Calu3 (cell line): ENCODE results near the gene TNFAIP8L3. TPM values are rescaled to one million over a fixed set of nuclear protein-coding genes. Genes with fewer than 3 reads are reported as not detected.
A peak's percentile ranks its signal among the peaks of the same experiment; 100 is the strongest.

Experiments used
- BruUV-seq: library from RNA; stranded (reverse); fragments of 400-500 nt; replicated peaks from 2 replicates; lab custom pipeline; 2021; lab: Mats Ljungman, UMichigan
- CTCF ChIA-PET: fragments of 300-600 bp; sonication (Branson Sonifier 250); formaldehyde crosslinking; loops from one replicate; lab custom pipeline; 2022; ENCODE audit warnings: antibody characterized with exemption; lab: Charles Lee
- DNase-seq: peaks from one replicate; pipeline ENCODE4 v3.0.0; 2022
- H3K27ac Mint-ChIP-seq: one replicate; pipeline ENCODE4 v1.8.0; 2022; ENCODE audit warnings: mixed read lengths; ENCODE audit not compliant: unreplicated experiment
- H3K27me3 Mint-ChIP-seq: one replicate; pipeline ENCODE4 v1.8.0; 2022; ENCODE audit warnings: mixed read lengths; ENCODE audit not compliant: unreplicated experiment
- H3K36me3 Mint-ChIP-seq: one replicate; pipeline ENCODE4 v1.8.0; 2022; ENCODE audit warnings: mild to moderate bottlenecking, moderate library complexity, mixed read lengths; ENCODE audit not compliant: insufficient read depth, unreplicated experiment
- H3K4me1 Mint-ChIP-seq: one replicate; pipeline ENCODE4 v1.8.0; 2022; ENCODE audit warnings: mild to moderate bottlenecking, low read depth, mixed read lengths; ENCODE audit not compliant: unreplicated experiment
- H3K4me3 Mint-ChIP-seq: one replicate; pipeline ENCODE4 v1.8.0; 2022; ENCODE audit warnings: mild to moderate bottlenecking, low read depth, moderate library complexity, mixed read lengths; ENCODE audit not compliant: unreplicated experiment
- H3K9me3 Mint-ChIP-seq: one replicate; pipeline ENCODE4 v1.8.0; 2022; ENCODE audit warnings: low read depth, mixed read lengths; ENCODE audit not compliant: unreplicated experiment
- intact Hi-C: fragments of 100-400 bp; cut with micrococcal nuclease; formaldehyde crosslinking; loops from one replicate; pipeline ENCODE4 v1.10.0; 2022; ENCODE audit not compliant: unreplicated experiment
- total RNA-seq: library from RNA; stranded (reverse); gene quantifications from 2 replicates; pipeline ENCODE4 v1.2.3, GENCODE V29; 2022
- TF ChIP-seq, protein P1 (sequence below): fragments of 200-600 bp; IDR thresholded peaks from one replicate; pipeline ENCODE4 v1.8.0; 2022; ENCODE audit warnings: antibody characterized with exemption; ENCODE audit not compliant: unreplicated experiment

The TNFAIP8L3 gene
- total RNA-seq, 1 experiment from 2014 or later: not detected

DNA sequence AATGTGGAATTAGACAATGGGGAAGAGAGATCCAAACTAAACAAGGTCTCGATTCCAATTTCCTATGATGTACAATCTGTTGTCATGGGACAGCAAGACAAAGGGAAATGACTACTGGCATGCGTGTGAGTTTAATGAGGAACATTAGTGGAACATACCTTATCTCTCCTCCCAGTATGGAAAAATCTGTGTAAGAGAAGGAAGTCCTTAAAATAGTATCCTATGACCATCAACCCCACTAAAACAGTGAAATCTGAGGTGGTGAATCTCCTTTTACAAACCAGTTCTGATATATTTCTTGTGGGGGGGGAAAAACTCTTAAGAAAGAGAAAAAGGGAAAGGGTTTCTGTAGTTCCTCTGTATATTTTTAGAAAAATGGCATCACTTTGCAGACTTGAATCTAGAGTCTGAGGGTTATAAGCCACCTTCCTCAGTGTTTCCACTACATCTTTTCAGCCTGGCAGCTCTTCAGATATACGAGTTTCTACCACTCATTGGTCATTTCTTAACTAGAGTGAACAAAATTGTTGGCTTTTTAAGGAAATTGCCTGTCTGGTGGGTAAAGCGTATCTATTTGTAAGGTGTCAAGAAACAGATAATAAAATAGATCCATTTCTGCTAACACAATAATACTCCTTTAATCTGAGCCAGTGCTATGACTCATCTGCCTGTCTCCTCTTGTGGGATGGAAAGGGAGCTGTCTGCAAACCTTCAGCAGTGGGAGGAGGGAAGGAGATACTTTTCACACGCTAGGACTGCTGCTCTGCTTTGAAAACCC is 3.0 kb upstream of the TNFAIP8L3 start:
- H3K4me1 Mint-ChIP-seq: no peaks in the 10 kb centered on the region
- DNase-seq: no peak
- CTCF ChIA-PET: no interaction called here
- intact Hi-C loops: no loop called here
- H3K9me3 Mint-ChIP-seq: no peaks in the 10 kb centered on the region
- H3K27me3 Mint-ChIP-seq: peaks cover 100% of the 10 kb centered on the region
- BruUV-seq: no TSS peak
- no peaks in the 10 kb centered on the region for H3K36me3 Mint-ChIP-seq
- TF ChIP-seq, protein P1, sequence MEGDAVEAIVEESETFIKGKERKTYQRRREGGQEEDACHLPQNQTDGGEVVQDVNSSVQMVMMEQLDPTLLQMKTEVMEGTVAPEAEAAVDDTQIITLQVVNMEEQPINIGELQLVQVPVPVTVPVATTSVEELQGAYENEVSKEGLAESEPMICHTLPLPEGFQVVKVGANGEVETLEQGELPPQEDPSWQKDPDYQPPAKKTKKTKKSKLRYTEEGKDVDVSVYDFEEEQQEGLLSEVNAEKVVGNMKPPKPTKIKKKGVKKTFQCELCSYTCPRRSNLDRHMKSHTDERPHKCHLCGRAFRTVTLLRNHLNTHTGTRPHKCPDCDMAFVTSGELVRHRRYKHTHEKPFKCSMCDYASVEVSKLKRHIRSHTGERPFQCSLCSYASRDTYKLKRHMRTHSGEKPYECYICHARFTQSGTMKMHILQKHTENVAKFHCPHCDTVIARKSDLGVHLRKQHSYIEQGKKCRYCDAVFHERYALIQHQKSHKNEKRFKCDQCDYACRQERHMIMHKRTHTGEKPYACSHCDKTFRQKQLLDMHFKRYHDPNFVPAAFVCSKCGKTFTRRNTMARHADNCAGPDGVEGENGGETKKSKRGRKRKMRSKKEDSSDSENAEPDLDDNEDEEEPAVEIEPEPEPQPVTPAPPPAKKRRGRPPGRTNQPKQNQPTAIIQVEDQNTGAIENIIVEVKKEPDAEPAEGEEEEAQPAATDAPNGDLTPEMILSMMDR: no peak
- H3K4me3 Mint-ChIP-seq: no peak overlapping the region
- no peak overlapping the region for H3K27ac Mint-ChIP-seq

DNA sequence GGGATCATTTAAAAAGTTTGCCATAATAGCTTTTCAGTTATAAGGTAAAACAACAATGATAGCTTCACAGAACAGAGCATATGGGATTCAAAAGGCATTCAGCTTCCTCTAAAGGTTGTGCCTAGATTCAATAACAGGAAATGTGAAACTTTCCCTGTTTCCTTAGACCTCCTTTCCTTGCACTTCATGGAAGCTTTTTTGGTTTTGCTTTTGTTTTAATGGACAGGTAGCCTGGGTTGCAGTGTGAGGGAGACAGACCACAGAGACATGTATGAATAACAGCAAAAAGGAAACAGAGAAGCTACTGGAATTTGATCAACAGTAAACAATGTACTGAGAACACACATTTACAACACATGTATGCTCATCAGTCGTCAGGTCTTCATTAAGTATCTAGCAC is 2.3 kb upstream of the TNFAIP8L3 start:
- H3K36me3 Mint-ChIP-seq: no peaks in the 10 kb centered on the region
- H3K4me3 Mint-ChIP-seq: no peak overlapping the region
- CTCF ChIA-PET: interaction anchor here (0.6 to 0.7 kb wide), 4 partner anchors 31 to 38 kb away, joined by 3 to 8 read pairs (median 4); no protein-coding TSS in a partner anchor
- no peaks in the 10 kb centered on the region for H3K4me1 Mint-ChIP-seq
- TF ChIP-seq, protein P1: no peak
- intact Hi-C loops: no loop called here
- no peak for DNase-seq
- no peaks in the 10 kb centered on the region for H3K9me3 Mint-ChIP-seq
- H3K27me3 Mint-ChIP-seq: peaks cover 100% of the 10 kb centered on the region
- H3K27ac Mint-ChIP-seq: no peak overlapping the region
- no TSS peak for BruUV-seq

- no peaks in the 10 kb centered on the region for H3K36me3 Mint-ChIP-seq
- CTCF ChIA-PET: no interaction called here
Measured at GRCh38 chr15:51095681-51096331, 1.1 kb upstream of the TNFAIP8L3 start.

GRCh38 chr15:51093839-51094605 is 684 bp downstream of the TNFAIP8L3 start:
- TF ChIP-seq, protein P1: no peak
- CTCF ChIA-PET: no interaction called here
- H3K36me3 Mint-ChIP-seq: no peaks in the 10 kb centered on the region
- peaks cover 100% of the 10 kb centered on the region for H3K27me3 Mint-ChIP-seq
- intact Hi-C loops: no loop called here
- DNase-seq: peak; percentile 25
- no peaks in the 10 kb centered on the region for H3K9me3 Mint-ChIP-seq
- BruUV-seq: no TSS peak
- H3K4me1 Mint-ChIP-seq: no peaks in the 10 kb centered on the region
- no peak overlapping the region for H3K27ac Mint-ChIP-seq
- H3K4me3 Mint-ChIP-seq: peak overlapping the region; percentile 66

More at GRCh38 chr15:51095681-51096331, 1.1 kb upstream of the TNFAIP8L3 start:
- H3K27ac Mint-ChIP-seq: no peak overlapping the region
- no peak overlapping the region for H3K4me3 Mint-ChIP-seq
- no peaks in the 10 kb centered on the region for H3K4me1 Mint-ChIP-seq
- TF ChIP-seq, protein P1: no peak
- BruUV-seq: no TSS peak
- H3K9me3 Mint-ChIP-seq: no peaks in the 10 kb centered on the region
- H3K27me3 Mint-ChIP-seq: peaks cover 100% of the 10 kb centered on the region
- DNase-seq: no peak
- intact Hi-C loops: no loop called here
